ENCODE measurements around the gene PKP4.

PKP4 gene

GRCh38 chr2:158629116-158629515, 172.4 kb downstream of the PKP4 start:
- ATAC-seq (ENCODE audit: insufficient read depth, low read depth) = no peak
- H3K9ac ChIP-seq (ENCODE audit: low read depth, low read length) = no peak overlapping the region
- H3K9me3 ChIP-seq (ENCODE audit: insufficient read depth, low read length, severe bottlenecking) = no peaks in the 10 kb centered on the region
- no peaks in the 10 kb centered on the region for H4K20me1 ChIP-seq (ENCODE audit: insufficient read depth, low read length)
- TF ChIP-seq CTCF (IDR thresholded peaks at IDR 0.05; ENCODE audit: borderline replicate concordance, extremely low read depth, low read length, poor library complexity, severe bottlenecking) = no peak
- TF ChIP-seq EZH2 (IDR thresholded peaks at IDR 0.05; ENCODE audit: borderline replicate concordance, low read depth, low read length, severe bottlenecking) = no peak
- no peak overlapping the region for H2AFZ ChIP-seq (ENCODE audit: low read depth, low read length)
- H3K79me2 ChIP-seq (ENCODE audit: insufficient read depth, low read length) = no peaks in the 10 kb centered on the region
- no peaks in the 10 kb centered on the region for H3K4me1 ChIP-seq (ENCODE audit: insufficient read depth, low read length)
- no peak overlapping the region for H3K27ac ChIP-seq (ENCODE audit: low read length)
- no peak overlapping the region for H3K4me2 ChIP-seq (ENCODE audit: insufficient read depth, low read length)
- no peak overlapping the region for H3K4me3 ChIP-seq (ENCODE audit: low read depth in 1 of 2, low read length in 2 of 2)
- DNase-seq = no peak
- no peaks in the 10 kb centered on the region for H3K27me3 ChIP-seq (ENCODE audit: insufficient read depth, low read length, poor library complexity)
- H3K36me3 ChIP-seq (ENCODE audit: insufficient read depth, low read length) = peaks cover 33% of the 10 kb centered on the region

GRCh38 chr2:158633261-158633660, 176.5 kb downstream of the PKP4 start:
- Histone ChIP-seq H3K27ac (ENCODE audit: low read length) (no peak overlapping the region), H3K9ac (ENCODE audit: low read depth, low read length) (no peak overlapping the region), H3K9me3 (ENCODE audit: insufficient read depth, low read length, severe bottlenecking) (no peaks in the 10 kb centered on the region), H3K79me2 (ENCODE audit: insufficient read depth, low read length) (no peaks in the 10 kb centered on the region), H2AFZ (ENCODE audit: low read depth, low read length) (no peak overlapping the region), H3K4me3 (ENCODE audit: low read depth in 1 of 2, low read length in 2 of 2) (no peak overlapping the region), H3K27me3 (ENCODE audit: insufficient read depth, low read length, poor library complexity) (no peaks in the 10 kb centered on the region), H3K4me2 (ENCODE audit: insufficient read depth, low read length) (no peak overlapping the region), H3K36me3 (ENCODE audit: insufficient read depth, low read length) (peaks cover 41% of the 10 kb centered on the region; the same call in 1 of the 2 replicates), H3K4me1 (ENCODE audit: insufficient read depth, low read length) (no peaks in the 10 kb centered on the region), H4K20me1 (ENCODE audit: insufficient read depth, low read length) (no peaks in the 10 kb centered on the region)
- ATAC-seq (ENCODE audit: insufficient read depth, low read depth) (no peak), DNase-seq (no peak)
- TF ChIP-seq CTCF (IDR thresholded peaks at IDR 0.05; ENCODE audit: borderline replicate concordance, extremely low read depth, low read length, poor library complexity, severe bottlenecking) = no peak
- TF ChIP-seq EZH2 (IDR thresholded peaks at IDR 0.05; ENCODE audit: borderline replicate concordance, low read depth, low read length, severe bottlenecking) = no peak

- H3K4me2 ChIP-seq (ENCODE audit: insufficient read depth, low read length) = no peak overlapping the region
- H3K27me3 ChIP-seq (ENCODE audit: insufficient read depth, low read length, poor library complexity) = no peaks in the 10 kb centered on the region
- H4K20me1 ChIP-seq (ENCODE audit: insufficient read depth, low read length) = no peaks in the 10 kb centered on the region
- H3K9ac ChIP-seq (ENCODE audit: low read depth, low read length) = no peak overlapping the region
- H3K4me1 ChIP-seq (ENCODE audit: insufficient read depth, low read length) = no peaks in the 10 kb centered on the region
- H2AFZ ChIP-seq (ENCODE audit: low read depth, low read length) = no peak overlapping the region
- DNase-seq = no peak
- TF ChIP-seq CTCF (IDR thresholded peaks at IDR 0.05; ENCODE audit: borderline replicate concordance, extremely low read depth, low read length, poor library complexity, severe bottlenecking) = no peak
- no peak overlapping the region for H3K27ac ChIP-seq (ENCODE audit: low read length)
- ATAC-seq (ENCODE audit: insufficient read depth, low read depth) = no peak
- no peaks in the 10 kb centered on the region for H3K79me2 ChIP-seq (ENCODE audit: insufficient read depth, low read length)
- no peaks in the 10 kb centered on the region for H3K9me3 ChIP-seq (ENCODE audit: insufficient read depth, low read length, severe bottlenecking)
- no peak overlapping the region for H3K4me3 ChIP-seq (ENCODE audit: low read depth in 1 of 2, low read length in 2 of 2)
- H3K36me3 ChIP-seq (ENCODE audit: insufficient read depth, low read length) = peaks cover 51% of the 10 kb centered on the region; the same call in 1 of the 2 replicates
Measured at GRCh38 chr2:158634627-158635026, 177.9 kb downstream of the PKP4 start.
